Measurements from ENCODE around the gene RWDD1.

Gene RWDD1

GRCh38 chr6:116615937-116616736 lies 44.8 kb downstream of the RWDD1 start, which contains the start of gene RSPH4A:
Gene RSPH4A, plus strand, starts transcription at chr6:116616479. Its CDS starts 145 bp downstream, at chr6:116616624.
- peak; percentile 96 for DNase-seq

GRCh38 chr6:116616737-116617053 lies 45.4 kb downstream of the RWDD1 start:
- DNase-seq: no peak

GRCh38 chr6:116624036-116624805 lies 52.9 kb downstream of the RWDD1 start:
- no peak for DNase-seq

- DNase-seq: no peak
These were observed 54.6 kb downstream of the RWDD1 start for GRCh38 chr6:116625872-116626271.

- DNase-seq: no peak
These were observed 58.3 kb downstream of the RWDD1 start for GRCh38 chr6:116629563-116629981.

GRCh38 chr6:116631379-116631990 lies 60.2 kb downstream of the RWDD1 start:
- DNase-seq: peak; percentile 28

- no peak for DNase-seq
These were observed 62.4 kb downstream of the RWDD1 start for GRCh38 chr6:116633685-116634084.

Data from left hindlimb (tissue), 1 donor.